ENCODE results near the gene KLF6. TPM values are rescaled to one million over a fixed set of nuclear protein-coding genes. Genes with fewer than 3 reads are reported as not detected.

Gene KLF6
- total RNA-seq, 4 donors from 2014 or later = 23.3 to 84.7 (median 49.8) TPM

GRCh38 chr10:3774814-3775695 is 10.0 kb downstream of the KLF6 start:
- Histone ChIP-seq H3K4me1 (peaks cover 55 to 56% of the 10 kb centered on the region in 2 donors), H3K9me3 (no peaks in the 10 kb centered on the region), H3K27me3 (no peaks in the 10 kb centered on the region), H3K4me3 (no peak overlapping the region), H3K36me3 (peaks cover 0 to 34% of the 10 kb centered on the region in 2 donors), H3K27ac (peak overlapping the region; percentile 97 to 100 (median 98))
- intact Hi-C loops (cut with DNase I; ENCODE audit: low total_unique reads) = loop anchor here (1.0 to 10.0 kb wide), 3 partner anchors 25 to 538 kb away; no protein-coding TSS in a partner anchor
- in situ Hi-C loops (cut with MboI; ENCODE audit: low sequenced_read_pairs in 4 of 4) = loop anchor here in 3 of 4 donors (10.0 to 25.0 kb wide), 3 partner anchors 310 to 987 kb away; no protein-coding TSS in a partner anchor
- peak; percentile 71 to 72 for DNase-seq
- peak; percentile 79 to 86 for ATAC-seq
- TF ChIP-seq CTCF (IDR thresholded peaks at IDR 0.05 in 4 of 5, conservative IDR thresholded peaks at IDR 0.05 in 1 of 5) (no peak), POLR2A (IDR thresholded peaks at IDR 0.05) (peak; percentile 33 to 41)

GRCh38 chr10:3774018-3774813 is 10.8 kb downstream of the KLF6 start:
- TF ChIP-seq CTCF (IDR thresholded peaks at IDR 0.05 in 4 of 5, conservative IDR thresholded peaks at IDR 0.05 in 1 of 5) = no peak
- H3K27ac ChIP-seq = peak overlapping the region; percentile 97 to 100 (median 98)
- intact Hi-C loops (cut with DNase I; ENCODE audit: low total_unique reads) (loop anchor here (10.0 kb wide), 1 partner anchor 149 kb away; no protein-coding TSS in a partner anchor), in situ Hi-C loops (cut with MboI; ENCODE audit: low sequenced_read_pairs in 4 of 4) (loop anchor here in 1 of 4 donors (10.0 kb wide), 1 partner anchor 309 kb away; no protein-coding TSS in a partner anchor)
- DNase-seq = no peak
- no peaks in the 10 kb centered on the region for H3K9me3 ChIP-seq
- H3K27me3 ChIP-seq = no peaks in the 10 kb centered on the region
- ATAC-seq = no peak
- no peak overlapping the region for H3K4me3 ChIP-seq
- peaks cover 47% of the 10 kb centered on the region in 2 donors for H3K4me1 ChIP-seq
- H3K36me3 ChIP-seq = peaks cover 0 to 25% of the 10 kb centered on the region in 2 donors

- intact Hi-C loops (cut with DNase I; ENCODE audit: low total_unique reads) (loop anchor here (10.0 kb wide), 1 partner anchor 149 kb away; no protein-coding TSS in a partner anchor), in situ Hi-C loops (cut with MboI; ENCODE audit: low sequenced_read_pairs in 4 of 4) (loop anchor here in 1 of 4 donors (10.0 kb wide), 1 partner anchor 309 kb away; no protein-coding TSS in a partner anchor)
- Histone ChIP-seq H3K4me3 (no peak overlapping the region), H3K4me1 (peaks cover 40% of the 10 kb centered on the region in 2 donors), H3K27me3 (no peaks in the 10 kb centered on the region), H3K27ac (peak overlapping the region; percentile 26 to 100 (median 98)), H3K9me3 (no peaks in the 10 kb centered on the region), H3K36me3 (peaks cover 0 to 19% of the 10 kb centered on the region in 2 donors)
- ATAC-seq (no peak), DNase-seq (no peak)
- no peak for TF ChIP-seq CTCF (IDR thresholded peaks at IDR 0.05 in 4 of 5, conservative IDR thresholded peaks at IDR 0.05 in 1 of 5)
- TF ChIP-seq POLR2A (IDR thresholded peaks at IDR 0.05) = no peak
These were observed 11.5 kb downstream of the KLF6 start for GRCh38 chr10:3773460-3774017.

Measured in gastrocnemius medialis (tissue), 4 donors.